Liver (tissue), 3 donors: ENCODE data around the gene CEBPG.

Experiments
- ATF3 ChIP-seq: IDR thresholded peaks from 2 replicates; pipeline ENCODE4 v1.6.1; 2016; ENCODE audit warnings: antibody characterized with exemption
- CTCF ChIP-seq: fragments of 150-350 bp; IDR thresholded peaks from 2 replicates; pipeline ENCODE4 v1.5.1; 2017; ENCODE audit warnings: improper control_type of control experiment, low read depth, low read length; ENCODE audit not compliant: missing input control
- GABPA ChIP-seq, 2 donors: IDR thresholded peaks in 1 of 2; conservative IDR thresholded peaks in 1 of 2; 2 replicates each; pipeline ENCODE4 v1.6.1; 2016; ENCODE audit warnings: antibody characterized with exemption in 2 of 2, mild to moderate bottlenecking in 1 of 2, moderate library complexity in 1 of 2
- HNF4G ChIP-seq: IDR thresholded peaks from 2 replicates; pipeline ENCODE4 v1.6.1; 2016; ENCODE audit warnings: antibody characterized with exemption
- JUND ChIP-seq, 2 donors: IDR thresholded peaks; 2 replicates each; pipeline ENCODE4 v1.6.1; 2016; ENCODE audit warnings: antibody characterized with exemption in 2 of 2
- MAX ChIP-seq: IDR thresholded peaks from 2 replicates; pipeline ENCODE4 v1.6.1; 2016; ENCODE audit warnings: antibody characterized with exemption
- NR2F2 ChIP-seq: IDR thresholded peaks from 2 replicates; pipeline ENCODE4 v1.6.1; 2016; ENCODE audit warnings: antibody characterized with exemption
- RAD21 ChIP-seq, 2 donors: IDR thresholded peaks; 2 replicates each; pipeline ENCODE4 v1.6.1; 2016; ENCODE audit warnings: antibody characterized with exemption in 2 of 2, mild to moderate bottlenecking in 2 of 2
- REST ChIP-seq: IDR thresholded peaks from 2 replicates; pipeline ENCODE4 v1.6.1; 2016; ENCODE audit warnings: antibody characterized with exemption, mild to moderate bottlenecking
- RXRA ChIP-seq, 2 donors: IDR thresholded peaks; 2 replicates each; pipeline ENCODE4 v1.6.1; 2017 to 2018; ENCODE audit warnings: antibody characterized with exemption in 2 of 2, mild to moderate bottlenecking in 1 of 2
- SP1 ChIP-seq: IDR thresholded peaks from 2 replicates; pipeline ENCODE4 v1.6.1; 2018; ENCODE audit warnings: antibody characterized with exemption, mild to moderate bottlenecking
- TAF1 ChIP-seq: conservative IDR thresholded peaks from 2 replicates; pipeline ENCODE4 v1.6.1; 2016; ENCODE audit warnings: antibody characterized with exemption, mild to moderate bottlenecking
- YY1 ChIP-seq: IDR thresholded peaks from 2 replicates; pipeline ENCODE4 v1.6.1; 2016; ENCODE audit warnings: antibody characterized with exemption, mild to moderate bottlenecking
- donor health status: healthy.
- donor health status: healthy.

- TF ChIP-seq CTCF (no peak), HNF4G (no peak), REST (no peak), NR2F2 (no peak), GABPA (IDR thresholded peaks at IDR 0.05 in 1 of 2, conservative IDR thresholded peaks at IDR 0.05 in 1 of 2) (no peak), ATF3 (no peak), RXRA (IDR thresholded peaks at IDR 0.05) (no peak), JUND (IDR thresholded peaks at IDR 0.05) (no peak), RAD21 (IDR thresholded peaks at IDR 0.05) (no peak), MAX (no peak), YY1 (no peak), SP1 (no peak), TAF1 (no peak)
Observed at GRCh38 chr19:33343301-33343700, 30.2 kb upstream of the CEBPG start.
